Muscle layer of colon (tissue), 2 donors: ENCODE results near the gene OXSR1.

Experiments used
- H3K27ac ChIP-seq: one replicate; pipeline ENCODE4 v1.7.0; 2013; ENCODE audit warnings: low read depth, mild to moderate bottlenecking, low read length, moderate library complexity
- H3K27me3 ChIP-seq, 2 donors: one replicate each; pipeline ENCODE4 v1.7.0; 2013; ENCODE audit warnings: low read length in 2 of 2, mild to moderate bottlenecking in 2 of 2; ENCODE audit not compliant: insufficient read depth in 2 of 2, control insufficient read depth in 1 of 2
- H3K36me3 ChIP-seq: one replicate; pipeline ENCODE4 v1.7.0; 2013; ENCODE audit warnings: mild to moderate bottlenecking, low read length; ENCODE audit not compliant: insufficient read depth
- H3K4me1 ChIP-seq: one replicate; pipeline ENCODE4 v1.7.0; 2013; ENCODE audit warnings: mild to moderate bottlenecking, low read length; ENCODE audit not compliant: insufficient read depth
- H3K4me3 ChIP-seq, 2 donors: one replicate each; pipeline ENCODE4 v1.7.0; 2013; ENCODE audit warnings: low read length in 2 of 2, low read depth in 1 of 2, mild to moderate bottlenecking in 1 of 2, moderate library complexity in 1 of 2
- H3K9ac ChIP-seq: one replicate; pipeline ENCODE4 v1.7.0; 2013; ENCODE audit warnings: low read length
- H3K9me3 ChIP-seq: one replicate; pipeline ENCODE4 v1.7.0; 2013; ENCODE audit warnings: mild to moderate bottlenecking, low read length
- donor health status: abdominal sarcoma.
- donor health status: Adenocarcinoma of cecum.

Gene OXSR1

DNA sequence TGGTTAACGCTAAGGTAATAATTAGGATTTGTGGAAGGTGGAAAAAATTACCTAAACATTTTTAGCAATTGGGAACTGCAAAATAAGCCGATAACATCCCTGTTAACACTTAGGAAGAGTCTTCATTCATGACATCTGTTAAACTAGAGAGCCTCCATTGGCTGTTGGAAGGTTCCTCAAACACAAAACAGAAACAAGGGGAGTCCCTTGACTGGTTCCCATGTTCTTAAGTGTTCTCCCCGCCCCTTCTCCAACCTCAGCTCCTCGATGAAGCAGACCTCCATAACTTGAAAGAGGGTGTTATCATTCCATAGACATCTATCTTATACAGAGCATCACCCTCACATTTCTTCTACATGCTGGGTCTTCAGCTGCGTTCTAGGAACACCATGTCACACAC lies 102.8 kb downstream of the OXSR1 start:
- no peaks in the 10 kb centered on the region for H3K4me1 ChIP-seq
- no peak overlapping the region for H3K27ac ChIP-seq
- H3K27me3 ChIP-seq, result no peaks in the 10 kb centered on the region

GRCh38 chr3:38268522-38268921 lies 103.2 kb downstream of the OXSR1 start:
- no peak overlapping the region for H3K9ac ChIP-seq
- no peaks in the 10 kb centered on the region for H3K4me1 ChIP-seq
- no peak overlapping the region for H3K27ac ChIP-seq
- no peaks in the 10 kb centered on the region for H3K27me3 ChIP-seq
- H3K9me3 ChIP-seq, result no peaks in the 10 kb centered on the region
- H3K36me3 ChIP-seq, result no peaks in the 10 kb centered on the region
- H3K4me3 ChIP-seq, result no peak overlapping the region

More for the DNA sequence above, 102.8 kb downstream of the OXSR1 start:
- Histone ChIP-seq H3K9me3 (no peaks in the 10 kb centered on the region), H3K9ac (no peak overlapping the region), H3K4me3 (no peak overlapping the region), H3K36me3 (no peaks in the 10 kb centered on the region)

DNA sequence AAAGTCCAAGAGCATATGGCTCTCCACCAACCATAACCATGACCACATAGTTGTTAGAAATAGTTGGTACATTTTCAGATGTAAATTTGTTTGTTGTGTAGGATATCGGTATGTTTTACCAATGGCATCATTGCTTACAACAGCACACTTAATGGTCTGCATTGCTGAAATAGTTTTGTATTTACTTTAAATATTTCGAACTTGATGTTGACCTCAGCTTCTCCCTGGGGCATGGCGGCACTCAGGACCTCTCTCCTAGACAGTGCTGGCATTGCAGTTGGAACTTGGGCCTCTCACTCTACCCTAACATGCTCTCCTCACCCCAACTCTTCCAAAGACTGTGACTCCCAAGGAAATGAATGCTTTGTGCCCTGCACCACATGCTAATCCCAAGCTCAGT lies 105.3 kb downstream of the OXSR1 start:
- H3K36me3 ChIP-seq, result no peaks in the 10 kb centered on the region

GRCh38 chr3:38271553-38271952 lies 106.2 kb downstream of the OXSR1 start:
- H3K9ac ChIP-seq, result no peak overlapping the region
- no peaks in the 10 kb centered on the region for H3K27me3 ChIP-seq
- no peaks in the 10 kb centered on the region for H3K9me3 ChIP-seq
- H3K36me3 ChIP-seq, result no peaks in the 10 kb centered on the region
- H3K4me1 ChIP-seq, result no peaks in the 10 kb centered on the region
- no peak overlapping the region for H3K4me3 ChIP-seq
- no peak overlapping the region for H3K27ac ChIP-seq

More for the DNA sequence above, 105.3 kb downstream of the OXSR1 start:
- no peaks in the 10 kb centered on the region for H3K27me3 ChIP-seq
- no peaks in the 10 kb centered on the region for H3K4me1 ChIP-seq
- H3K4me3 ChIP-seq, result no peak overlapping the region
- no peak overlapping the region for H3K27ac ChIP-seq
- H3K9ac ChIP-seq, result no peak overlapping the region
- H3K9me3 ChIP-seq, result no peaks in the 10 kb centered on the region

DNA sequence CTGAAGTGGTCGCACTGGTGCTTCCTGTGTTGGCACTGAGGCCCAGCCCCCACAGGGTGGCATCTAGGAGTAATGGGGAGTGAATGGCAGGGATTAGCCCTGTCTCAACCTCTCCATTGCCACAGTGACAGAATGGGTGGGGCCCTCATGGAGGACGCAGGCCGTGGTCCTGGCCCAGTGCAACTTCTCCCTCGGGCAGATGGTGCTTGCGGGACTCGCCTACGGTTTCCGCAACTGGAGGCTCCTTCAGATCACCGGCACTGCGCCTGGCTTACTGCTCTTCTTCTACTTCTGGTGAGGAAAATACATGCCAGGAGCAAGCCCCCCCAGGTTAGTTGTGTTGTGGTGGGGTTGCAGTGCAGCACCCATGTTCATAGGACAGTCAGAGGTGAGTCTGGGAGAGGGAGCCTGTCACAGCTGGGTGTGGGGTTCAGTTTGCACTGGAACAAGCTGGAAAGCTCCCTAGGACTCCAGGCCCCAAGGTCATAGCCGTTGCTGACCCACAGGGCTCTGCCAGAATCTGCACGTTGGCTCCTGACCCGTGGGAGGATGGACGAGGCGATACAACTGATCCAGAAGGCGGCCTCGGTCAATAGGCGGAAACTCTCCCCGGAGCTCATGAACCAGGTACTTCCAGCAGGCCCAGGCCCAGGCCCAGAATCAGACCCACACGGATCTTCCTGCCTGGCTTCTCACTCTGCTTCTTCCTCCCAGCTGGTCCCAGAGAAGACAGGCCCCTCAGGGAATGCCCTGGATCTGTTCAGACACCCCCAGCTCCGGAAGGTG lies 109.7 kb downstream of the OXSR1 start:
- Histone ChIP-seq H3K27me3 (no peaks in the 10 kb centered on the region), H3K4me3 (no peak overlapping the region), H3K27ac (no peak overlapping the region), H3K4me1 (no peaks in the 10 kb centered on the region), H3K36me3 (no peaks in the 10 kb centered on the region), H3K9ac (no peak overlapping the region), H3K9me3 (no peaks in the 10 kb centered on the region)

DNA sequence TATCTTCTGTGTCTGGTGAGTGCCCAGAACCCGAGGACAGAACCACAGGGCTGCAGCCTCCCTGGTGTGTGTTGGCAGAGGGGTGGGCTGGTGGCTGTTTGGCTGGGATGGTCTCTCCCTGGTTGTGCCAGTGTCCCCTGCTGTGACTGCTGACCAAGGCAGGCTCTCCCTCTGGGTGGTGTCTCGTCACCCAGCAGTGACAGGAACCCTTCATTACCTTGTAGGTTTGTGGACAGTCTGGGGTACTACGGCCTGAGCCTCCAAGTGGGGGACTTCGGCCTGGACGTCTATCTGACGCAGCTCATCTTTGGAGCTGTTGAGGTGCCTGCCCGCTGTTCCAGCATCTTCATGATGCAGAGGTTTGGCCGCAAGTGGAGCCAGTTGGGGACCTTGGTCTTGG lies 110.3 kb downstream of the OXSR1 start:
- Histone ChIP-seq H3K9me3 (no peaks in the 10 kb centered on the region), H3K4me3 (no peak overlapping the region), H3K27ac (no peak overlapping the region), H3K4me1 (no peaks in the 10 kb centered on the region), H3K36me3 (no peaks in the 10 kb centered on the region), H3K27me3 (no peaks in the 10 kb centered on the region), H3K9ac (no peak overlapping the region)

GRCh38 chr3:38276081-38276916 lies 111.0 kb downstream of the OXSR1 start:
- H3K27me3 ChIP-seq, result no peaks in the 10 kb centered on the region
- no peaks in the 10 kb centered on the region for H3K36me3 ChIP-seq
- H3K27ac ChIP-seq, result no peak overlapping the region

GRCh38 chr3:38276917-38277630 lies 111.7 kb downstream of the OXSR1 start:
- no peak overlapping the region for H3K9ac ChIP-seq
- no peaks in the 10 kb centered on the region for H3K4me1 ChIP-seq
- no peaks in the 10 kb centered on the region for H3K36me3 ChIP-seq
- no peaks in the 10 kb centered on the region for H3K27me3 ChIP-seq
- H3K27ac ChIP-seq, result no peak overlapping the region
- H3K4me3 ChIP-seq, result no peak overlapping the region
- H3K9me3 ChIP-seq, result no peaks in the 10 kb centered on the region

More at GRCh38 chr3:38276081-38276916, 111.0 kb downstream of the OXSR1 start:
- Histone ChIP-seq H3K9ac (no peak overlapping the region), H3K4me1 (no peaks in the 10 kb centered on the region), H3K9me3 (no peaks in the 10 kb centered on the region), H3K4me3 (no peak overlapping the region)

- Histone ChIP-seq H3K9ac (no peak overlapping the region), H3K36me3 (no peaks in the 10 kb centered on the region), H3K27ac (no peak overlapping the region), H3K27me3 (no peaks in the 10 kb centered on the region), H3K4me1 (no peaks in the 10 kb centered on the region), H3K4me3 (no peak overlapping the region), H3K9me3 (no peaks in the 10 kb centered on the region)
Measured at GRCh38 chr3:38278841-38279240, 113.5 kb downstream of the OXSR1 start.

DNA sequence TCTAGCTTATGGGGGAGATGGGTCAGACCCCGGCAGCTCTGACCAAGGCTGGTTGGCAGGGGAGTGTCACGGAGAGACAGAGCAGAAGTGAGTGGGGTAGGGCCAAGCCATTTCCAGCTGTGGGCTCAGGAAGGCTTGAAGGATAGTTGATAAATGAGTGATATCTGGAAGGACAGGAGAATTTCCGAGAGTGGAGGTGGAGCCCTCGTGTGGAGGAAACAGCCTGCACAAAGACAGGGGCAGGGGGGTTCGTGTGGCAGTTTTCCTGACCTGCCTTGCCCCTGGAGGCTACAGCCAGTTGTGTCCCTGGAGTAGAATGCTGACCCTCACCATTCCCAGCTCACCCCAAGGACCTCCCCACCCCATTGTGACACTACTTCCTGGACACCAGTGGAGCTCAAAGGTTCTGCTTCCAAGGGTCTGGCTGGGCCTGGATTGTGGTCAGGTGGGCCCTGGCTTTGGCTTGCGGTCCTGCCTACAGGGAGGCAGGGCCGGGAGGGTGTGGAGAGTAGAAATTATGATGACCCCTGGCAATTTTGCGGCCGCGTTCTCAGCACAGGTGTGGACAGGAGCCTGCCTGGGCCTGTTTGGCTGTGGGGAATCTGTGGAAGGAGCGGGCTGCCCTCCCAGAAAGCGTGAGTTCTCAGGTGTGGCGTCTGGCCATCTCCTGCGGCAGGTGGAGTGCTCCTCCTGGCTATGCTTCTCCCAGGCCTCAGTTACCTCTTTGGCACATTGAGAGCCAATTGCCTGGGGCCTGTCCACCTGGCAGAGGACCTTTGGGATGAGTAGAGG lies 116.8 kb downstream of the OXSR1 start, which contains the start of gene SLC22A14:
TSS of gene SLC22A14 (plus strand) at position 400 of the 792 bp plus-strand sequence. CDS start 23,733 bp downstream, outside the sequence.
- H3K36me3 ChIP-seq, result no peaks in the 10 kb centered on the region
- H3K9me3 ChIP-seq, result no peaks in the 10 kb centered on the region
- no peak within 1 kb of the TSS for H3K9ac ChIP-seq
- H3K4me1 ChIP-seq, result no peaks in the 10 kb centered on the region
- no peak within 1 kb of the TSS for H3K4me3 ChIP-seq
- H3K27me3 ChIP-seq, result no peaks in the 10 kb centered on the region
- H3K27ac ChIP-seq, result no peak within 1 kb of the TSS
